ENCODE data around the gene UBLCP1.

UBLCP1 gene, protein sequence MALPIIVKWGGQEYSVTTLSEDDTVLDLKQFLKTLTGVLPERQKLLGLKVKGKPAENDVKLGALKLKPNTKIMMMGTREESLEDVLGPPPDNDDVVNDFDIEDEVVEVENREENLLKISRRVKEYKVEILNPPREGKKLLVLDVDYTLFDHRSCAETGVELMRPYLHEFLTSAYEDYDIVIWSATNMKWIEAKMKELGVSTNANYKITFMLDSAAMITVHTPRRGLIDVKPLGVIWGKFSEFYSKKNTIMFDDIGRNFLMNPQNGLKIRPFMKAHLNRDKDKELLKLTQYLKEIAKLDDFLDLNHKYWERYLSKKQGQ

DNA sequence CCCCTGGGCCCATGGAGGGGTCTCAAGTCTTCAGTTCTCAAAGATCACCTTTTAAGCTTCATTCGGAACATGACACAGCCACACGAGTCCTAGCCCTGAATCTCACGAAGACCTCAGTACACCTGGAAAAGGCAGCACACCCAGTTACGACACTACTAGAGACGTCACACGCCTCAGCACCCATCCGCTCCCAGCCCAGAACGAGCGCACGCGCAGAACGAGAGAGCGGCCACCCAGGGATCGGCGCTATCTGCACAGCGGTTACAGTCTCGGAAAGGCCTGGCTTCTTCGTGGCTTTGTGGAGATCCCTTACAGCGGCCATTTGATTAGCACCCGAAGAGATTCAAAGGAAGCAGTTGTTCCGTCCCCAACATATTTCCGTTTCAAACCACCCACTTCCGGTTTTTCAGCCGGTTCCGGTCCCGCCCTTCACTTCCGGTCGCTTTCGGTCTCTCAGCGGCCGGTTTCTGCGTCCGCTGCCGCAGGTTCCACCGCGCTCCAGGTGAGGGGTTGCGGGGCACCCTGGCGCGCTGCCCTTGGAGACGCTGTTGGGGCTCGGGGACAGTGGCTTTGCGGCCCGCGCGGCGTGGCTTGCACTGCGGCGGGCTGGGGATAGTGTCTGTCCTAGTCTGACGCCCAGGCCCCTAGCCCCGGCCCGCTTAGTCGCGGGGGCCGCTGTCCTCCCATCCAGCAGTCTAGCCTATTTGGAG lies at the start of gene UBLCP1:
Gene UBLCP1, plus strand, starts transcription at position 432 of the 710 bp plus-strand sequence. CDS start 5,626 bp downstream, outside the sequence.
- TF ChIP-seq, protein P1, sequence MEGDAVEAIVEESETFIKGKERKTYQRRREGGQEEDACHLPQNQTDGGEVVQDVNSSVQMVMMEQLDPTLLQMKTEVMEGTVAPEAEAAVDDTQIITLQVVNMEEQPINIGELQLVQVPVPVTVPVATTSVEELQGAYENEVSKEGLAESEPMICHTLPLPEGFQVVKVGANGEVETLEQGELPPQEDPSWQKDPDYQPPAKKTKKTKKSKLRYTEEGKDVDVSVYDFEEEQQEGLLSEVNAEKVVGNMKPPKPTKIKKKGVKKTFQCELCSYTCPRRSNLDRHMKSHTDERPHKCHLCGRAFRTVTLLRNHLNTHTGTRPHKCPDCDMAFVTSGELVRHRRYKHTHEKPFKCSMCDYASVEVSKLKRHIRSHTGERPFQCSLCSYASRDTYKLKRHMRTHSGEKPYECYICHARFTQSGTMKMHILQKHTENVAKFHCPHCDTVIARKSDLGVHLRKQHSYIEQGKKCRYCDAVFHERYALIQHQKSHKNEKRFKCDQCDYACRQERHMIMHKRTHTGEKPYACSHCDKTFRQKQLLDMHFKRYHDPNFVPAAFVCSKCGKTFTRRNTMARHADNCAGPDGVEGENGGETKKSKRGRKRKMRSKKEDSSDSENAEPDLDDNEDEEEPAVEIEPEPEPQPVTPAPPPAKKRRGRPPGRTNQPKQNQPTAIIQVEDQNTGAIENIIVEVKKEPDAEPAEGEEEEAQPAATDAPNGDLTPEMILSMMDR (IDR thresholded peaks at IDR 0.05; ENCODE audit: low read depth, low read length): no peak
- DNase-seq (ENCODE audit: extremely low read depth, low read depth): no peak

- no peak for DNase-seq (ENCODE audit: extremely low read depth, low read depth)
These were observed 48.4 kb upstream of the UBLCP1 start for GRCh38 chr5:159214486-159215271.

GRCh38 chr5:159215886-159216285 lies 47.2 kb upstream of the UBLCP1 start:
- TF ChIP-seq, protein P1 (IDR thresholded peaks at IDR 0.05; ENCODE audit: low read depth, low read length): no peak
- DNase-seq (ENCODE audit: extremely low read depth, low read depth): no peak

More at GRCh38 chr5:159214486-159215271, 48.4 kb upstream of the UBLCP1 start:
- TF ChIP-seq, protein P1 (IDR thresholded peaks at IDR 0.05; ENCODE audit: low read depth, low read length): no peak

DNA sequence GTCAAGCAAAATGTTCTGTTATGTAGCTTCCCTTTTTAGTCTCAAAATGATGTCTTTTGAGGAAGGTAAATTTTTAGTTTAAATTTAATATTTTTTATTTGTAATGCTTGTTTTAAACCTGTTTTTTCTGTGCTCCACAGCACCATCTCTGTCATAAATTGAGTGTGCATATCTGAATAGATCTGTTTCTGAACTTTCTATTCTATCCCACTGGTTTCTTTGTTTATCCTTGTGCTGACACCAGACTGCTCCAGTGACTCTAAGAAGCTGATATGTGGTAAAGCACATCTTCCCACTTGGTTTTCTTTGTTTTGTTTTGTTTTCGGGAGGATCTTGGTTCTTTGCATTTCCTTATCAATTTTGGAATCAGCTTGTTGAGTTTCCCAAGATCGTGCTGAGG lies 46.6 kb upstream of the UBLCP1 start:
- TF ChIP-seq, protein P1 (IDR thresholded peaks at IDR 0.05; ENCODE audit: low read depth, low read length): no peak
- DNase-seq (ENCODE audit: extremely low read depth, low read depth): no peak

- TF ChIP-seq, protein P1 (IDR thresholded peaks at IDR 0.05; ENCODE audit: low read depth, low read length): no peak
- DNase-seq (ENCODE audit: extremely low read depth, low read depth): no peak
These were observed 45.9 kb upstream of the UBLCP1 start for GRCh38 chr5:159217236-159217635.

GRCh38 chr5:159218595-159219023 lies 44.5 kb upstream of the UBLCP1 start:
- peak; percentile 41 for DNase-seq (ENCODE audit: extremely low read depth, low read depth)

More at GRCh38 chr5:159218595-159219023, 44.5 kb upstream of the UBLCP1 start:
- TF ChIP-seq, protein P1 (IDR thresholded peaks at IDR 0.05; ENCODE audit: low read depth, low read length): no peak

Data from AG09319 (cell line).